GM23248 (cell line): Measurements from ENCODE around the gene WFDC12.

Experiments used
- EZH2 ChIP-seq: fragments of 200-600 bp; sonication (generic); IDR thresholded peaks from 2 replicates; pipeline ENCODE4 v1.6.1; 2018; ENCODE audit warnings: antibody characterized with exemption, mild to moderate bottlenecking; ENCODE audit not compliant: insufficient read depth, poor library complexity, severe bottlenecking
- EZH2phosphoT487 ChIP-seq: fragments of 200-600 bp; sonication (generic); IDR thresholded peaks from 2 replicates; pipeline ENCODE4 v1.6.1; 2018; ENCODE audit warnings: antibody characterized with exemption, moderate library complexity, mild to moderate bottlenecking, low read depth; ENCODE audit not compliant: insufficient read depth

- no peak for TF ChIP-seq EZH2phosphoT487
- no peak for TF ChIP-seq EZH2
Observed at GRCh38 chr20:45090481-45090880, 33.8 kb downstream of the WFDC12 start.
